ENCODE results near the gene NLRP5.
"Not testable (repeated sequence)": the region's sequence is repeated elsewhere in the genome, so short reads cannot be mapped to it uniquely, and the experiment has no call there.

Gene NLRP5

DNA sequence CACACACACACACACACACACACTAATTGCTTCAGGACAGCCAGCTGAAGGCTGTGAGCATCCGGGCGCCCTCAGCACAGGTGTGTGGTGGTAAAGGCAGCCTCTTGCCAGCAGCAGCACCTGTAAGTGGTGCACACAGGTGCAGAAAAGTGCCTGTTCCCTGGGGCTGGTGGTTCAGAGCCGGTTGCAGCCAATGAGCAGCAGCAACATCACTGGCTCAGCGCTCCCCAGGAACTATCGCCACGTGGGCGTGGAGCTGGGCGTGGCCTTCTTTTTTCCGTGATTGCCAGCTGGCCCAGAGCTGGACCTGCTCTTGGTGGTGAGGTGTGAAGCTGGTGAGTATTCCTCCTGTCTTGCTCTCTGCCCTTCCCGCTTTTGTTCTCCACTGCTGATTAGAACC is at the start of gene NLRP5:
Gene NLRP5 (plus strand): TSS at position 289 of the 400 bp plus-strand sequence.
- no peak for DNase-seq

GRCh38 chr19:55939206-55939605 is 47.4 kb upstream of the NLRP5 start:
- no peak for DNase-seq

GRCh38 chr19:55940306-55940705 is 46.3 kb upstream of the NLRP5 start:
- DNase-seq, result no peak

DNA sequence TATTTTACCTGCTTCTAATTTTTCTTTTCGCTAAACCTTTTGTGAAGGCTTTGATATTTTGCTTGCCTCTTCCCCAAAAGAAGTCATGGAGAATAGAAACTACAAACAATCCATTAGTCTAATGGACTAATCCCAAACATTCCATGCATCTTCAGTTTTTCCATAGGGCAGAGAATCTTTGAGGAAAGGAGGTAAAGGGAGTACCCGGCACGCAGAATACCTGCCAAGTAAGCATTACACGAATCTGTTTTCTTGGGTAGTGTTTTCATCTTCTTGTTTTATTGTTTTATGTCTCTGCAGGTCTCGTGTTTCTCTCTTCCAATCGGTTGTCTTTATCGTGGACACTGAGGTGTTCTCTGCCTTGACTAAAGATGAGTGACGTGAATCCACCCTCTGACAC is 39.0 kb upstream of the NLRP5 start, which contains the start of gene NLRP8:
Gene NLRP8 (plus strand): TSS at position 301 of the 400 bp plus-strand sequence.
- no peak for DNase-seq

DNA sequence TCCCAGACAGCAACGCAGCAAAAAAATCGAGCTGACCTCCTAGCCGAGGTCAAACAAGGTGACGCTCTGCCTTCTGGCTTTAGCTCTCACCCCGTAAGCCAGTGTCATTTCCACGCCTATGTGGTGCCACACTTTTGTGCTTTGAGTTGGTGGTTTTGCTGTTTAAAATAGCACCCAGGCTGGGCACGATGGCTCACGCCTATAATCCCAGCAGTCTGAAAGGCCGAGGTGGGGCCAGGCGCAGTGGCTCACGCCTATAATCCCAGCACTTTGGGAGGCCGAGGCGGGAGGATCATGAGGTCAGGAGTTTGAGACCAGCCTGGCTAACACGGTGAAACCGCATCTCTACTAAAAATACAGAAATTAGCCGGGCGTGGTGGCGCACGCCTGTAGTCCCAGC is 36.0 kb upstream of the NLRP5 start:
- not testable (repeated sequence) for DNase-seq

DNA sequence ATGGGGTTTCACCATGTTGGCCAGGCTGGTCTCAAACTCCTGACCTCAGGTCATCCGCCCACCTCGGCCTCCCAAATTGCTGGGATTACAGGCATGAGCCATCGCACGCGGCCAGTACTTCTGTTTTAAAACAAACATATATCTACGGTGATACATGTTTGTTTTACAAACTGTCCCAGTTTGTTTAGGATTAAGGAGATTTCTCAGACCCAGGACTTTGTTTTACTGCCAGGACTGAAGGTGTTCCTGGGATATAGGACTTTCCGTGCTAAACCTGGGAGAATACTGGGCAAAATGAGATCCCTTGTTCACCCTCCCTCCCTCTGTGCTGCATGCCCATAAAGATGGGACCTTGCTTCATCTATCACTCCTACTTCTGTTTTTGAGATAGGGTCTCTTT is 30.1 kb upstream of the NLRP5 start:
- DNase-seq, result no peak

GRCh38 chr19:55958356-55958755 is 28.2 kb upstream of the NLRP5 start:
- DNase-seq, result no peak

GRCh38 chr19:55959996-55960675 is 26.4 kb upstream of the NLRP5 start:
- DNase-seq, result no peak

DNA sequence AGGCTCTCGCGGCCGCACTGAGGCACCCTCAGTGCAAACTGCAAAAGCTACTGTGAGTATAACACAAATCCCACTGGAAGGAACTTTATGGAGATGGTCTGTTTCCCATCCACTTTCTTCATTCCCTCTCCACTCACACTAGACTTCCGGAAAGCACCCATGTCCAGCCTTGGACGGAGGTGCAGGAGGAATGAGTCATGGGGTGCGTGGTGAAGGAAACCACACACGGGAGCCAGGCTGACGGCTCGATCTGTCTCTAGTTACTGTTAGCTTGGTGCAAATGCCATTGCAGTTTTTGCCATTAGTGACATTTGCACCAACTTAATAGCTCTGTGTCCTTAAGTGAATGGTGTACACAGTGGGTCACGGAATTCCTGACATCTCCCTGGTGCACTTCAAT is 24.4 kb upstream of the NLRP5 start:
- DNase-seq, result no peak

- DNase-seq, result no peak
Measured at GRCh38 chr19:55973982-55974381, 12.6 kb upstream of the NLRP5 start.

GRCh38 chr19:55980415-55980814 is 6.2 kb upstream of the NLRP5 start:
- DNase-seq, result no peak

DNA sequence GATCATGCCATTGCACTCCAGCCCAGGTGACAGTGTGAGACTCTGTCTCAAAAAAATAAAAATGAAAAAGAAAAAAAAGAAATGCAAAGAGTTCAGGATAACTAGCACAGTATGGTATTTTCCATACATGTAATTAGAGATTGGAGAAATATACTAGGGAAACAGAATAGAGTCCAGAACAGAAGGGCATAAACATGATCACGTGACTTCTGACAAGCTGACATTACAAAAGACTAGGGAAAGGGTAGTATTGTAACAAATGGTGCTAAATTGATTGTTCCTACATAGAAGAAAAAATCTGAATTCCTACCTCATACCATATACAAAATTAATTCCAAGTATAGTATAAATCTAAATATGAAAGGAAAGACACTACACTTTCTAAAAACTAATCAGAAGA is 1.3 kb upstream of the NLRP5 start:
- DNase-seq, result no peak

- no peak for DNase-seq
Measured at GRCh38 chr19:55990831-55991230, 4.3 kb downstream of the NLRP5 start.

- DNase-seq, result no peak
Measured at GRCh38 chr19:55993492-55993891, 6.9 kb downstream of the NLRP5 start.

GRCh38 chr19:56014765-56015164 is 28.2 kb downstream of the NLRP5 start:
- DNase-seq, result no peak

GRCh38 chr19:56015756-56016155 is 29.2 kb downstream of the NLRP5 start:
- no peak for DNase-seq

DNA sequence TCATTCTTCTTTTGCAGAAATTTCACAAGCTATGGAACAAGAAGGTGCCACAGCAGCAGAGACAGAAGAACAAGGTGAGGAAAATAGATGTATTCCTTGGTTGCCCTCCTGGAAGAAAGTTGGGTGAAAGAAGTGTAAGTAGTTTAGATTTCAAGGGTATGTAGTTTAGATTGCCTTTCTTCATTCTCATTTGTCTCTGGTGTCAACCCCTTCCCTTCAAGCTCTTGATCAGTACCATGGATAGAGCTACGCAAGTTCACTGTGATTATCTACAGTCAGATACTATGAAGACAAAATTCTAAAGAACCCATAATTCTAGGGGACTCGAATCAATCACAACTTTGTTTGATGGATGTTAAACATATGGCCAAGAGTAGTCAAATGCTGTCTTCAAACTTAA is 32.8 kb downstream of the NLRP5 start:
- DNase-seq, result not testable (repeated sequence)

DNA sequence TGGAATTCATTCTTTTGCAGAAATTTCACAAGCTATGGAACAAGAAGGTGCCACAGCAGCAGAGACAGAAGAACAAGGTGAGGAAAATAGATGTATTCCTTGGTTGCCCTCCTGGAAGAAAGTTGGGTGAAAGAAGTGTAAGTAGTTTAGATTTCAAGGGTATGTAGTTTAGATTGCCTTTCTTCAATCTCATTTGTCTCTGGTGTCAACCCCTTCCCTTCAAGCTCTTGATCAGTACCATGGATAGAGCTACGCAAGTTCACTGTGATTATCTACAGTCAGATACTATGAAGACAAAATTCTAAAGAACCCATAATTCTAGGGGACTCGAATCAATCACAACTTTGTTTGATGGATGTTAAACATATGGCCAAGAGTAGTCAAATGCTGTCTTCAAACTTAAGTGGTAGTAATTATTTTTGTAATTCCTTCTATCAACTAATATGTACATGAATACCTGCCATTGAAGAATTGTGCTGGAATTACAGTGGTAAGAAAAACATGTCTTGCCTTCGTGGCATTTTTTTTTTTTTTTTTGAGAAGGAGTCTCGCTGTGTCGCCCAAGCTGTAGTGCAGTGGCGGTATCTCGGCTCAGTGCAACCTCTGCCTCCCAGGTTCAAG is 33.9 kb downstream of the NLRP5 start:
- not testable (repeated sequence) for DNase-seq

GRCh38 chr19:56026769-56027168 is 40.2 kb downstream of the NLRP5 start:
- DNase-seq, result no peak

DNA sequence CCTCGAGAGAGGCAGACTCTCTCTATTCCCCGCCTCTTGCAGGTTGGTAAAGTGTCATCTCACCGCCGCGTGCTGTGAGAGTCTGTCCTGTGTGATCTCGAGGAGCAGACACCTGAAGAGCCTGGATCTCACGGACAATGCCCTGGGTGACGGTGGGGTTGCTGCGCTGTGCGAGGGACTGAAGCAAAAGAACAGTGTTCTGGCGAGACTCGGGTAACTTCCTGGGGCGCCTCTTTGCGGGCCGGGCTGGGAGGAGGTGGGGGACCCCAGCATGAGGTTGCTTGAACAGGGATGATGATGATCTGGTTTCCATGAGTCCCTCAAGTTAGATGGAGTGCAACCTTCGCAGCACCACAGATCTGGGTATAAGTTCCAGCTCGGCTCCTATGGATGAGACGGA is 67.0 kb downstream of the NLRP5 start:
- DNase-seq, result no peak

DNA sequence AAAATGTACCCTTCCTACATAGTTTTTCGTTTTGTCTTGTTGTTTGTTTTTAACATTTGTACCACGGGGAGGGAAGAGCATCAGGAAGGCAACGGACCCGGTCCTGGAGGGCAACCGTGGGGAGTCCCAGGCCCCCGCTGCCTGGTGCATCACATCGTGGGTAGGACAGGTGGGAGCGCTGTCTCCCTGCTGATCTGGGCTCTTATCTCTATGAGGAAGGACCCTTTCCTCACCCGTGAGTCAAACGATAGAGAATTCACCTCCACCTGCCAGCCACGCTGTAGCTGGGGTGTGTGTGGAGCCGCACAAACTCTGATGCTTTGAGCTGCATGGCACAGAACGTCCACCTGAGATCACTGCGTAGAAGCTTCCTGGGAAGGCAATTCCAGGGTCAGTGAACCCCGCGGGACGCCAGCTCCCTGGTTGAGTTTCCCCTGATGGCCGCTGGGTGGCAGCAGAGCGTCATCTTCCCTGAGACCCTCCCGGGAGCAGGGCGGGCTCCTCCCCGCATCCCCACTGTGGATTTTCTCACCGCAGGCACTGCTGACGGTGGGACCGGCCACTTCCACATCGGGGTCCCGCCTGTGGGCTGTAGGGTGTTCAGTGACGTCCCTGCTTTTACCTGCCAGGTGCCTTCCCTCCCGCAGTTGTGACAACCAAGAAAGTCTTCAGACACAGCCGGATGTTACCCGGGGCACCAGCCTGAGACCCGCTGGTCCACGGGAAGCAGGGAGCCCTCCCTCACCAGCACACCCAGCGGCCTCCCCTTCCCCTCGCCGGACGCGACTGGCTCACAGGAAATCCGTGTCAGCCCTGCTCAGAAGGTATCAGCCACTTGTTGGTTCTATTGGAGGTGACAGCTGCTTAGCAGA is 79.8 kb downstream of the NLRP5 start:
- peak; percentile 28 to 47 for DNase-seq

- no peak for DNase-seq
Measured at GRCh38 chr19:56069642-56070041, 83.1 kb downstream of the NLRP5 start.

- DNase-seq, result no peak
Measured at GRCh38 chr19:56071151-56071550, 84.6 kb downstream of the NLRP5 start.

GRCh38 chr19:56076498-56076897 is 89.9 kb downstream of the NLRP5 start:
- DNase-seq, result peak in 1 of 2 donors; percentile 16

Measured in bone marrow (tissue), 2 donors.